ENCODE data around the gene CMSS1.
"Not testable (repeated sequence)": the region's sequence is repeated elsewhere in the genome, so short reads cannot be mapped to it uniquely, and the experiment has no call there.

Gene CMSS1

GRCh38 chr3:100088735-100089368 lies 271.2 kb downstream of the CMSS1 start:
- no peak for FAIRE-seq

DNA sequence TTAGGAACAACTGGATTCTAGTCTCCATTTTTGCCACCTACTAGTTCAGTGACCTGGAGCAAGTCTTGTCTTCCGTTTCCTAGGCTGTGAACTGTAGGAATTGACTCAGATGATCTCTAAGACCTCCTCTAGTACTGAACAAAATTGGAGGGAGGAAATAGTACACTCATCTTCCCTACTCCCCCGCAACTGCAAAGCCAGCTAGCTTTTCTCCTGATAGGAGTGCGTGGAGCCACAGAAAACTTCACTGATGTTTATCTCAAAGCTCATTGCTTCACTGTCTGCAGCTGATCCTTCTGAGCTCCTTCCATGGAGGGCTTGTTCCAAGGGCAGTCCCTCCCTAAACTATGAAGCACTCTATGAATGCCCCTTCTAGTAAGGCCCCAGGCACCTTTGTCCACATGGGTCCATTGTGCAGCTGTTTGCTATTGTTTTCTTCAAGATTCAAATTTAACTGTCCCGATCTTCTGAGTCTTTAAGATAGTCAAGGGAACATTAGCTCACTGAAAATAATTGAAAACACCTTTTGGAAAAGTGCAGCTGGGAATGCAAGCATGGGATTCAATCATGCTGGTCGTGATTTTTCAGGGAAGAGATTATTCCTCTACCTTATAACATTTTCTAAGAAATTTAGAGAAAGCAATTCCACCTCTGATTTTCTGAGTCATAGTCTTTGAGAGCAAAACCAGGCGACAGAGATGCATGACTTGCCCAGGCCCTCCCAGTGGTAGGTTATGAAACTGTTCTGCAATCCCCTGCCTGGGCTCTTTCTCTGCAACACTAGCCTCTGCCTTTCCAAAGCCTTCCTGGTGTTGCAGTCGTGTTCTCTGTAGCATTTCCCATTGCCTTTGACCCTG lies 272.4 kb downstream of the CMSS1 start:
- FAIRE-seq: no peak

- no peak for FAIRE-seq
Observed at GRCh38 chr3:100090669-100091005, 273.0 kb downstream of the CMSS1 start.

- no peak for FAIRE-seq
Observed at GRCh38 chr3:100093831-100094230, 276.2 kb downstream of the CMSS1 start.

DNA sequence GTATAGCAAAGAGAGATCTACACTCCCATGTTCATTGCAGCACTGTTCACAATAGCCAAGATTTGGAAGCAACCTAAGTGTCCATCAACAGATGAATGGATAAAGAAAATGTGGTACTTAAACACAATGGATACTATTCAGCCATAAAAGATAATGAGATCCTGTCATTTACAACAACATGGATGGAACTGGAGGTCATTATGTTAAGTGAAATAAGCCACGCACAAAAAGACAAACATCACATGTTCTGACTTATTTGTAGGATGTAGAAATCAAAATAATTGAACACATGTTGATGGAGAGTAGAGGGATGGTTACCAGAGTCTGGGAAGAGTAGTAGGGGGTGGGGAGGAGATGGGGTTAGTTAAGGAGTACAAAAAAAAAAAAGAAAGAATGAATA lies 278.6 kb downstream of the CMSS1 start:
- FAIRE-seq: not testable (repeated sequence)

- no peak for FAIRE-seq
Observed at GRCh38 chr3:100096866-100097265, 279.2 kb downstream of the CMSS1 start.

DNA sequence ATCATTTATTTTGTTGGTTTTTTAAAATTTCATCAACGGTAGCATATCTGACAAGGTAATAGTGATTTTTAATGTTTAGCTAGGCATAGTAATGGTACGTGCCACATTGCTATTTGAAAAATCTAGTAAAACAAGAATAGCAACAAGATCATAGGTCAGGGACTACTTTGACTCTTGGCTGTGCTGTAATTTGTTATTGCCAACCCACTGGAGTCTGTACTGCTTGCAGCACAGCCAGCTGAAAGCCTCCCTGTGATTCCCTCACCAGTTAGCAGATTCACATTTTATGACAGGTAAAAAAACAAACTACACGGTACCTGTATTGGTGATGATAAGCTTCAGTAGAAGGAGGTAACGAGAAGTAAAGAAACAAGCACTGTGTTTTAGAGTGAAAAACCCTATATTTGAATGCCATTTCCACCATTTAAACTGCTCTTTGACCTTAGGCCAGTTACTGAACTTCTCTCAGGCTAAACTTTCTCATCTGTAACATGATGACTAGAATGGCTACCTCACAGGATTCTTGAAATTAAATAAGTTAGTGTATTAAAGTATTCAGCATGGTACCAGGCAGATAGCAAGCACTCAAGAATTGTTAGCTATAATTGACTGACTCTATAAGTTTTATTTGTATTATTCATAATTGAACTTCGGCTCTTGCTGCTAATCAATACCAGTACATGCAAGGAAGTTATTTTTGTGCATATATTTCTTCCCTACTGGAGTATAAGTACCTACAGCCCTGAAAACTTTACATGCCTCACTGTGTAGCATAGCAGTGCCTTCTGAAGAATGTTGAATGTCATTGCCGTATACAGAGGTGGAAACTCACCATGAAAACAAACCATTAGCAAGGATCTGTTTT lies 280.5 kb downstream of the CMSS1 start:
- no peak for FAIRE-seq

- FAIRE-seq: no peak
Observed at GRCh38 chr3:100098784-100099070, 281.1 kb downstream of the CMSS1 start.

DNA sequence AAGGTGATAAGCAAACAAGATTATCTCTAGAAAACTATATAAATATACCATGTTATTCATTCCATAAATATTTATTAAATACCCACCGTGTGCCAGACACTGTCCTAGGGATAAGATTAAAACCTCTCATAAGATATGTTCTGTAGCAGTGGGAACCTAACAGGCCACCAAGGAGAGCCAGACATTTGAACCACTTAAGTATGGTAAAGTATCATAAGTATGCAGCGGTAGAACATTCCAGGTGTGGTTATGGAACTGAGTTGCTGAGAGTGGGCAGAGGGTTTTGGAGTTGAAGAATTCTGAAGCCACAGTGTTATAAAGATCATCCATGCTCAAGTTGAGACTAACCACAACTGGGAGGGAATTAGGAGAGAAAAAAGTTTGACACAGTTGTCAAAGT lies 282.0 kb downstream of the CMSS1 start:
- no peak for FAIRE-seq

DNA sequence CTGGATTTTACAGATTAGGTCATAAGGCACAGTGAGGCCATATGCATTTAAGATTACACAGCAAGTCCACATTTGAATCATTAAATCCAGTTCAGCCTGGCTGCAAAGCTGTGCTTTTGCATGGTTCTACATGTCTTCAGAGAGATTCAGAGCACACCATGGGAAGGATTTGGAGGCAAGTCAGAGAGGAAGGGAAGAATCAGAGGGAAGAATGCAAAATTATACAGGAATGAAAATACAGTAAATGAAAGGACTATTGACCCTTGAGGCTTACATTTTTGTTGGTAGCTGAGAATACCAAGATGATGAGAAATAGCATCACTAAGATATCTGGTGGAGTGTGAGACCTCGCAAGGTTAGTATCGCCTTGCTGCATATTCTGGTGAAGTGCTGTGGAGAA lies 282.8 kb downstream of the CMSS1 start:
- no peak for FAIRE-seq

GRCh38 chr3:100102757-100103156 lies 285.1 kb downstream of the CMSS1 start:
- no peak for FAIRE-seq

DNA sequence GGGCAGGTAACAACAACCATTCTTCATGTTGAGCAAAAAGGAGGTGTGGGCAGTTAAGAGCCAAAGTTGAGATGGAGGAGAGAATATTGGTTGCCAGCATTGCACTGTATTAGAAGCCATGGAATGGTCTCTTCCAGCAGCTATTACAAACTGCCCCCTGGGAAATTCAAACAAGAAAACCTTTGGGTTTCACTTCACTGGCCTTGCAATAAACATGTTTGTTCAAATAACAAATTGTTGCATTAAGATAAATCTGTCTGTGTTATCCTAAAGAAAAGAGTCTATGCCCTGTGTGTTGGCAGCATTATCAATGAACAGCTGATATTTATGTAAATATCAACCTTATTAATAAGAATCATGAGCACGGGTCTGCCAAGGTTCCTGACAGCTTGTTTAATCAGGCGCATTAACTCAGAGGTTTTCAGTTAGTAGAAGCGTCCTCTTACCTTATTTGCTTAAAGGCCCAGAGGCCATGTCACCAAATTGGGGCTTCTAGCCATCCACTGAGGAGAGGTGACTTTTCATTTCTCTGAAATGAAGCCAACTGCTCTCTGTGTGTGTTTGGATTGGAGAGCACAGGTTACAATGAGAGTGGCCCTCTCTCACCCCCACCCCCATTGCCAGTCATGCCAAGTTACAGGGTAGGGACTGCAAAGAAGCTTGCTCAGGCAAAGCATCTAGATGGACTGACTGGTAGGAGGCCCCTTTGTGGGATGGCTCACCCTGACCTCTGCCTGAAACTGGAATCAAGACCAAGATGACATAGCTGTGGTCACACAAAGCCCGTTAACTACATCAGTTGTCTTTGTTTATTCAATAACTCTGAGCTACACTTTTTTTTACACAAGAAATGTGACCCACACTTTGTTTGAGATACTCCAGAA lies 286.1 kb downstream of the CMSS1 start:
- no peak for FAIRE-seq

GRCh38 chr3:100104442-100104798 lies 286.8 kb downstream of the CMSS1 start:
- no peak for FAIRE-seq

DNA sequence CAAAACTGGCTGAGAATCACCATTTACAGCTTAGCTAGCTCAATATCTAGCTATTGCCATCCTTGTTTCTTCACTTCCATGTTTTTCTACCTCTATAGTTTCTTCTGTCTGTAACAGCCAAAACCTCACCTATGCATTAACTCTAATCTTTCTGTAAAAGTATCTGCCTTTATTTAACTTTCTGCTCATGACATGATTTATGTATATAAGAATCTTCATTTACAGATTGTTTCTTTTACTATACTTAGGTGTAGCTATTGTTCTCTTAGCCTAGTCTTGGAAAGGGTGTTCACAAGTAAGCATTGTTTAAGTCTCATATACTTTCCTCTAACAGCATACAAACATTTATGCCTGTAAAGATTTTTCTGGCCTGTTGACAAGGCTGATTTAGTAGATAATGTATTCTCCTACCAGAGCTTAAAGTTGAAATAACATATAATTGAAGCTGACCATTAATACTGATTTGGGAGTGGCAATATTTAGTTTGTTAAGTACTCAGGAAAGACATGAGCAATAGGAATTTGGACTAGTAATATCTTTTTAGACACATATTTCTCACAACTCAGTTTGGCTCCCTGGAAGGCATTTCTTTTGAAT lies 287.3 kb downstream of the CMSS1 start:
- no peak for FAIRE-seq

- FAIRE-seq: no peak
Observed at GRCh38 chr3:100105501-100105900, 287.8 kb downstream of the CMSS1 start.

- FAIRE-seq: no peak
Observed at GRCh38 chr3:100106094-100106493, 288.4 kb downstream of the CMSS1 start.

DNA sequence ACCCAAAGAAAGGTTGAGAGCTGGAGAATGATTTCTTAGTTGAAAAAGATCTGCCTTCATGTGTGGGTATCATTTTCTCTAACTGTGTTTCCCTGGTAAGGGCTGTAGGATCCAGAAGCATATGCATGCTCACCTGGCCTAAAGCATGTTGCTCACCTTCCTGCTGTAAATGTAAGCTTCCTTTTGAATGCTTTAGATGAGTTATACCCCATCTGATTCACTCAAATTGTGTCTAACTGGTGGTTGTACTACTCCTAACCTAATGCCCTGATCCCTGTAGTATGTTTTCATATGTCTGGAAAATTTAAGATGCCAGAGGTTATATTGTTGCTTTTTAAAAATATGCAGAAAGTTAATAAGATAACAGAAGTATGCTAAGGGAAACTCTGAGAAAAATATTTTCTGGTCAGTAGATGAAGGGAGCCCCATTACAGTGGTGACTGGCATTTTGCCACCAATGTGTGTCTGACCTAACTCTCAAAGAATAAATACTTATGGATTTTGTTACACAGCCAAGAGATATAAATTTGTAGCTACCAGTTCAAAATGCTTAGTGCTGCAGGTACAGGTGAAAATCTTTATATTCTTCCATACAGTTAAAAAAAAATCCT lies 289.0 kb downstream of the CMSS1 start:
- FAIRE-seq: no peak

- no peak for FAIRE-seq
Observed at GRCh38 chr3:100107221-100107814, 289.7 kb downstream of the CMSS1 start.

- FAIRE-seq: no peak
Observed at GRCh38 chr3:100108464-100109079, 290.9 kb downstream of the CMSS1 start.

DNA sequence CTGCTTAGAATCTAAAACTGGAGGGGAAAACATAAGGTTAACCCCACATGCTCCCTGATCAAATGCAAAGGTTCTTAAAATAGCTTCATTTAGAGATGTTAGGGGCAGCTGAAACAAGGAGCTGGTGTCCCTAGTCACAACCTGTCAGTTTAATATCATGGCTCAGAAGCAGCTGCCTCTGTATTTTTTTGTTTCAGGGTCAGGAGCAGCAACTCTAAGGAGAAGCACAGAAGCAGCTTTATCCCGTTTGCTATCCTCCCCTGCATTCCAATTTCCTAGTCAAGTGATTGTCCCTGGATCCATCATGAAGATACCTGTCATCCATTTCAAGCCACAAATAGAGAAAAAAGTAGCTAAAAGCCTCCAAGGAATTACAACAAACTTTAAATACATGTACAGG lies 292.5 kb downstream of the CMSS1 start:
- FAIRE-seq: no peak

DNA sequence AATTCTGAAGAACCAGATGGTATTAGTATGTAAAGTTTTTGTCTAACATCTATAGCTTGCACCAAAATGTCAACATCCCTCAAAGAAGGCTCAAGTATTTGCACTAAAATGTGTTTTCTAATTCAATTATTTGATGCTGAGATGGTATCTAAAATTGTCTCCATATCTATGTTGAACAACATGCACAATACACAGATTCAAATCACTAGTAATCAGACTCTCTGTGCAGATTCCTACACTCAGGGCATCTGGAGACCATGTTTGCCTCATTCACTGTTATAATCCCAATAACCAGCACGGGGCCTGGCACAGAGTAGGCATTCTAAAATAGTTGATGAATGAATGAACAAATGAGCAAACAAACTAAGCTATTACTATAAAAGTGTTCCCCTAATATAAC lies 294.1 kb downstream of the CMSS1 start:
- FAIRE-seq: no peak
